ENCODE measurements around the gene CLASP1. TPM values are rescaled to one million over a fixed set of nuclear protein-coding genes. Genes with fewer than 3 reads are reported as not detected.

CLASP1 gene
- total RNA-seq, 2 experiments from 2014 or later = 60.3 to 61.4 TPM

GRCh38 chr2:121608967-121609366, 40.3 kb downstream of the CLASP1 start:
- Mint-ChIP-seq H3K36me3 (ENCODE audit: low read depth) (peaks cover 21% of the 10 kb centered on the region), H3K27me3 (no peaks in the 10 kb centered on the region), H3K4me3 (no peak overlapping the region), H3K27ac (no peak overlapping the region), H3K9me3 (no peaks in the 10 kb centered on the region), H3K4me1 (ENCODE audit: low read depth) (peaks cover 31% of the 10 kb centered on the region)
- no peak for TF ChIP-seq CTCF (IDR thresholded peaks at IDR 0.05)
- DNase-seq (no peak), ATAC-seq (no peak)
- ChIA-PET CTCF (interaction anchor here (1.9 kb wide), 1 partner anchor 13 kb away, joined by 7 read pairs; no protein-coding TSS in a partner anchor), POLR2A (no interaction called here)
- intact Hi-C loops (cut with micrococcal nuclease) = no loop called here

GRCh38 chr2:121608367-121608766, 40.9 kb downstream of the CLASP1 start:
- Mint-ChIP-seq H3K4me3 (no peak overlapping the region), H3K27me3 (no peaks in the 10 kb centered on the region), H3K4me1 (ENCODE audit: low read depth) (peaks cover 28% of the 10 kb centered on the region), H3K36me3 (ENCODE audit: low read depth) (peaks cover 23% of the 10 kb centered on the region), H3K9me3 (no peaks in the 10 kb centered on the region), H3K27ac (no peak overlapping the region)
- ATAC-seq (no peak), DNase-seq (no peak)
- POLR2A ChIA-PET = no interaction called here
- CTCF ChIA-PET = interaction anchor here (1.9 kb wide), 1 partner anchor 12 kb away, joined by 7 read pairs; no protein-coding TSS in a partner anchor
- no peak for TF ChIP-seq CTCF (IDR thresholded peaks at IDR 0.05)
- intact Hi-C loops (cut with micrococcal nuclease) = no loop called here

DNA sequence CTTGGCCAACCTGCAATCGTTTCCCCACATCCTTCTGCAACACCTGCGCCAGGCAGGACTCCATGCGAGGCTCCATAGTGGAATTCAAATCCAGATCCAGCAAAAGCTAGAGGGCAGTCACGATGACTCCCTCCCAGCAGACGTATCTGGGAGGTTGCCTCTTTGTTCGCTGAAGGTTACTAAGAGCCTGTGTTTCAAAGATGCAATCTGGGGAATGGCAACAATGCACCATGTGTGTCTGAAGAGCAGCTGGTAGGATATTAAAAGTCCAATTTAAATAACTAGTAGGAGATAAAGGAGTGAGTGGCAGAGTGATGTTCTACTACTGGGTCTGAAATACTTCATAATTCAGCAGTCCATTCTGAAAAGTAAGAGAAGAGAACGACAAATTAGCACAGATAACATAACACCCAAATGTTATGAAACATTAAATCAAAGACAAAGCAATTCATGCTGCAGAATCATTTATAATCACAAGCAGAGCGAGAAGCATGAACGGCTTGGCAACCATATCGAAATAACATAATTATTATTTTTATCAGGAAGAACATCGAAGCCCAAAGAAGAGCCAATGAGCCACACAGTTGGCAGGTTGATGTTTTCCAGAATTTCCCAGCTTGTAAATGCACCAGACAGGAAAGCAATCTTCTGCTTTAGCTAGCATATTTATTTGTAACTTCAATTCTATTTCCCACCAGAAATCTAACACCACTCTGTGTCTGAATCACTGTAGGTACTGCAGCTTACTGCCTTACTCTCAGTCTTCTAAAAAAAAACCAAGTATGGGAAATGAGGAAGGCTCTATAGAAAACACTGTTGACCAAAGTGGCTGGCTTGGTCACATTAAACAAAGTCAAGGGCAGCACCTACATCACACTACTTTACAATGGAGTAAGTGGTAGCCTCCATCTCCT, 43.2 kb downstream of the CLASP1 start:
- intact Hi-C loops (cut with micrococcal nuclease) = no loop called here
- CTCF ChIA-PET = no interaction called here
- no peak for TF ChIP-seq CTCF (IDR thresholded peaks at IDR 0.05)
- H3K4me1 Mint-ChIP-seq (ENCODE audit: low read depth) = peaks cover 37% of the 10 kb centered on the region
- H3K4me3 Mint-ChIP-seq = no peak overlapping the region
- ATAC-seq (no peak), DNase-seq (no peak)
- H3K27ac Mint-ChIP-seq = no peak overlapping the region
- H3K36me3 Mint-ChIP-seq (ENCODE audit: low read depth) = peaks cover 30% of the 10 kb centered on the region
- no peaks in the 10 kb centered on the region for H3K9me3 Mint-ChIP-seq
- POLR2A ChIA-PET = no interaction called here
- H3K27me3 Mint-ChIP-seq = no peaks in the 10 kb centered on the region

- ChIA-PET POLR2A (no interaction called here), CTCF (interaction anchor here (1.0 kb wide), 1 partner anchor 71 kb away, joined by 3 read pairs; no protein-coding TSS in a partner anchor)
- Mint-ChIP-seq H3K4me1 (ENCODE audit: low read depth) (peaks cover 38% of the 10 kb centered on the region), H3K27ac (no peak overlapping the region), H3K4me3 (no peak overlapping the region), H3K27me3 (no peaks in the 10 kb centered on the region), H3K36me3 (ENCODE audit: low read depth) (peaks cover 37% of the 10 kb centered on the region), H3K9me3 (no peaks in the 10 kb centered on the region)
- DNase-seq (no peak), ATAC-seq (no peak)
- intact Hi-C loops (cut with micrococcal nuclease) = no loop called here
- TF ChIP-seq CTCF (IDR thresholded peaks at IDR 0.05) = no peak
These were observed 46.1 kb downstream of the CLASP1 start for GRCh38 chr2:121603185-121603584.

DNA sequence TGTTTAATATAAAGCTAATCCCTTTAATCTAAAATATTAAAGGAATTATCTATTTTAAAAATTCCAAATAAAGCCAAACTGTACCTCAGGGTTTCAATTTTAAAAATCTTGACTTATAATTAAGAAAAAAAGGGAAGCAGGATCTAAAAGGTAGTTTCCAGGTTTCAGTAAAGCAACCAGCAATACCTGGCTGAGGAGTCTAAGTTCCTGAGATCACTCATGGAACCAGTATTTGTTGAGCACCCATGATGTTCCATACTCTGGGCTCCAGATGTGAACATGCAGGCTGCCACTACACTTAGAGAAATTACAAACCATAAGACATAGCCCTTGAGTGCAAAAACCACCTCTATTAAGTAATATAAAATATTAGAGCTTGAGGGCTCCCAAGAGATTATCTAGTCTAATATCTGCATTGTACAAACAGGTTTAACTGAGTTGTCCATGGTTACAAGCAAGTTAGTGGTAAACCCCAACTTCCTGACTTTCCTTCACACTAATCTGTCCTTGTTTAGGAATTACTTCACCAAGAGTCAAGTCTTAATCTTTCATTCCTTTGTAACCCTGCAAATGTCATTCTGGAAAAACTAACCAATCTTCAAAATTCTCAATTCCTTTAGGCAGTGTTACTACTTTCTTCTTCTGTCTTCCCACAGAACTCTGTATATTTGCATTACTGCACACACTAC, 49.2 kb downstream of the CLASP1 start:
- DNase-seq (no peak), ATAC-seq (no peak)
- intact Hi-C loops (cut with micrococcal nuclease) = loop anchor here (10.0 kb wide), 2 partner anchors 45 to 115 kb away; partner anchors contain the start of gene CLASP1
- POLR2A ChIA-PET = no interaction called here
- CTCF ChIA-PET = no interaction called here
- no peak overlapping the region for H3K27ac Mint-ChIP-seq
- H3K4me1 Mint-ChIP-seq (ENCODE audit: low read depth) = peaks cover 52% of the 10 kb centered on the region
- TF ChIP-seq CTCF (IDR thresholded peaks at IDR 0.05) = no peak
- no peaks in the 10 kb centered on the region for H3K27me3 Mint-ChIP-seq
- H3K9me3 Mint-ChIP-seq = no peaks in the 10 kb centered on the region
- no peak overlapping the region for H3K4me3 Mint-ChIP-seq
- H3K36me3 Mint-ChIP-seq (ENCODE audit: low read depth) = peaks cover 30% of the 10 kb centered on the region
